Activated B cell treated with CpG ODN at 0.5 μM for 24 hours (primary cell): Measurements from ENCODE around the gene SCN3B. TPM values are rescaled to one million over a fixed set of nuclear protein-coding genes. Genes with fewer than 3 reads are reported as not detected.
A peak's percentile ranks its signal among the peaks of the same experiment; 100 is the strongest.

Source experiments
- ATAC-seq: fragments of 200-7000 bp; cut with Tn5 transposase; one replicate; pipeline ENCODE4 v1.10.0; 2021; ENCODE audit warnings: low read depth, mild to moderate bottlenecking, moderate library complexity
- CTCF ChIA-PET: fragments of 350-600 bp; sonication (Branson Sonifier 250); formaldehyde crosslinking; loops from one replicate; lab custom pipeline; 2021; ENCODE audit warnings: antibody characterized with exemption; lab: Charles Lee
- POLR2A ChIA-PET: fragments of 350-600 bp; sonication (Branson Sonifier 250); formaldehyde crosslinking; loops from one replicate; lab custom pipeline; 2021; ENCODE audit warnings: antibody characterized with exemption; lab: Charles Lee
- DNase-seq: peaks from one replicate; pipeline ENCODE4 v3.0.0; 2022
- H3K27ac Mint-ChIP-seq: one replicate; pipeline ENCODE4 v1.8.0; 2020; ENCODE audit warnings: mixed read lengths
- H3K27me3 Mint-ChIP-seq: one replicate; pipeline ENCODE4 v1.8.0; 2021; ENCODE audit warnings: mixed read lengths
- H3K36me3 Mint-ChIP-seq: one replicate; pipeline ENCODE4 v1.8.0; 2021; ENCODE audit warnings: low read depth, mixed read lengths
- H3K4me1 Mint-ChIP-seq: one replicate; pipeline ENCODE4 v1.8.0; 2021; ENCODE audit warnings: mixed read lengths
- H3K4me3 Mint-ChIP-seq: one replicate; pipeline ENCODE4 v1.8.0; 2020; ENCODE audit warnings: mild to moderate bottlenecking, mixed read lengths
- H3K9me3 Mint-ChIP-seq: one replicate; pipeline ENCODE4 v1.8.0; 2020; ENCODE audit warnings: mixed read lengths
- CTCF ChIP-seq: fragments of 200-600 bp; IDR thresholded peaks from one replicate; pipeline ENCODE4 v1.8.0; 2022; ENCODE audit warnings: antibody characterized with exemption, mild to moderate bottlenecking
- intact Hi-C: fragments of 100-400 bp; cut with micrococcal nuclease; formaldehyde crosslinking; loops from one replicate; pipeline ENCODE4 v1.15.1; 2024
- total RNA-seq: library from RNA; stranded (reverse); gene quantifications from 2 replicates; pipeline ENCODE4 v1.2.3, GENCODE V29; 2022

Gene SCN3B
- not detected in 2 replicates for total RNA-seq

GRCh38 chr11:123654566-123655081 is at the start of gene SCN3B:
Gene SCN3B (minus strand): TSS chr11:123654624. CDS start chr11:123653801, 823 bp downstream.
- H3K9me3 Mint-ChIP-seq, result peaks cover 9% of the 10 kb centered on the region
- ChIA-PET POLR2A (no interaction called here), CTCF (interaction anchor here (0.8 kb wide), 1 partner anchor 52 kb away, joined by 3 read pairs; no protein-coding TSS in a partner anchor)
- ATAC-seq (peak; percentile 47), DNase-seq (no peak)
- intact Hi-C loops, result no loop called here
- peaks cover 25% of the 10 kb centered on the region for H3K4me1 Mint-ChIP-seq
- TF ChIP-seq CTCF, result no peak
- peaks cover 40% of the 10 kb centered on the region for H3K27me3 Mint-ChIP-seq
- H3K4me3 Mint-ChIP-seq, result peak within 1 kb of the TSS; percentile 73
- no peak within 1 kb of the TSS for H3K27ac Mint-ChIP-seq
- H3K36me3 Mint-ChIP-seq, result peaks cover 3% of the 10 kb centered on the region

- intact Hi-C loops, result no loop called here
- CTCF ChIA-PET, result interaction anchor here (1.0 kb wide), 1 partner anchor 9 kb away, joined by 3 read pairs; no protein-coding TSS in a partner anchor
- no peak for TF ChIP-seq CTCF
- no peak for ATAC-seq
- H3K36me3 Mint-ChIP-seq, result no peaks in the 10 kb centered on the region
- H3K4me3 Mint-ChIP-seq, result no peak overlapping the region
- no peaks in the 10 kb centered on the region for H3K9me3 Mint-ChIP-seq
- H3K4me1 Mint-ChIP-seq, result peaks cover 18% of the 10 kb centered on the region
- DNase-seq, result no peak
- POLR2A ChIA-PET, result no interaction called here
- no peak overlapping the region for H3K27ac Mint-ChIP-seq
- peaks cover 7% of the 10 kb centered on the region for H3K27me3 Mint-ChIP-seq
Observed at GRCh38 chr11:123702696-123703095, 48.3 kb upstream of the SCN3B start.

GRCh38 chr11:123702139-123702538 is 47.7 kb upstream of the SCN3B start:
- ATAC-seq (no peak), DNase-seq (no peak)
- ChIA-PET CTCF (interaction anchor here (1.0 kb wide), 1 partner anchor 9 kb away, joined by 3 read pairs; no protein-coding TSS in a partner anchor), POLR2A (no interaction called here)
- H3K4me1 Mint-ChIP-seq, result peaks cover 14% of the 10 kb centered on the region
- H3K27me3 Mint-ChIP-seq, result peaks cover 7% of the 10 kb centered on the region
- no peaks in the 10 kb centered on the region for H3K9me3 Mint-ChIP-seq
- peak overlapping the region; percentile 26 for H3K4me3 Mint-ChIP-seq
- no peak for TF ChIP-seq CTCF
- intact Hi-C loops, result no loop called here
- H3K27ac Mint-ChIP-seq, result no peak overlapping the region
- H3K36me3 Mint-ChIP-seq, result no peaks in the 10 kb centered on the region

- H3K4me3 Mint-ChIP-seq, result no peak overlapping the region
- CTCF ChIA-PET, result interaction anchor here (0.7 kb wide), 1 partner anchor 15 kb away, joined by 3 read pairs; no protein-coding TSS in a partner anchor
- H3K36me3 Mint-ChIP-seq, result no peaks in the 10 kb centered on the region
- DNase-seq (no peak), ATAC-seq (no peak)
- no peaks in the 10 kb centered on the region for H3K9me3 Mint-ChIP-seq
- TF ChIP-seq CTCF, result no peak
- peaks cover 9% of the 10 kb centered on the region for H3K27me3 Mint-ChIP-seq
- H3K4me1 Mint-ChIP-seq, result peaks cover 12% of the 10 kb centered on the region
- POLR2A ChIA-PET, result no interaction called here
- H3K27ac Mint-ChIP-seq, result no peak overlapping the region
- intact Hi-C loops, result no loop called here
Observed at GRCh38 chr11:123700772-123701171, 46.3 kb upstream of the SCN3B start.

GRCh38 chr11:123698546-123699127 is 44.2 kb upstream of the SCN3B start:
- Mint-ChIP-seq H3K4me3 (no peak overlapping the region), H3K4me1 (peaks cover 12% of the 10 kb centered on the region), H3K27ac (no peak overlapping the region), H3K9me3 (no peaks in the 10 kb centered on the region), H3K27me3 (peaks cover 12% of the 10 kb centered on the region), H3K36me3 (no peaks in the 10 kb centered on the region)
- ChIA-PET POLR2A (no interaction called here), CTCF (interaction anchor here (1.0 kb wide), 2 partner anchors 8 to 10 kb away, joined by 3 read pairs; no protein-coding TSS in a partner anchor)
- DNase-seq (no peak), ATAC-seq (no peak)
- no peak for TF ChIP-seq CTCF
- intact Hi-C loops, result no loop called here
